Activated CD4-positive, alpha-beta T cell treated with anti-CD3 and anti-CD28 coated beads, Interleukin-2, amount 50 U/mL, for 24 hours (primary cell): Measurements from ENCODE around the gene CLDN24.

Source experiments
- DNase-seq, 2 donors: peaks; one replicate each; pipeline ENCODE4 v3.0.0-alpha.2; 2020; ENCODE audit warnings: low read depth in 1 of 2, low spot score in 1 of 2

Gene CLDN24

GRCh38 chr4:183322326-183322725 lies at the start of gene CLDN24:
TSS of gene CLDN24 (minus strand) at chr4:183322426. CDS start at chr4:183322426, 0 bp downstream.
- DNase-seq, result no peak

GRCh38 chr4:183370786-183371185 lies 48.6 kb upstream of the CLDN24 start:
- DNase-seq, result no peak

- DNase-seq, result no peak
Observed at GRCh38 chr4:183369073-183369472, 46.8 kb upstream of the CLDN24 start.

- DNase-seq, result no peak
Observed at GRCh38 chr4:183366206-183366835, 44.1 kb upstream of the CLDN24 start.

GRCh38 chr4:183364025-183364424 lies 41.8 kb upstream of the CLDN24 start:
- DNase-seq, result no peak

- DNase-seq, result no peak
Observed at GRCh38 chr4:183362916-183363542, 40.8 kb upstream of the CLDN24 start.

- DNase-seq, result no peak
Observed at GRCh38 chr4:183362036-183362435, 39.8 kb upstream of the CLDN24 start.

- DNase-seq, result no peak
Observed at GRCh38 chr4:183360161-183360919, 38.1 kb upstream of the CLDN24 start.

- no peak for DNase-seq
Observed at GRCh38 chr4:183358215-183358755, 36.1 kb upstream of the CLDN24 start.

- no peak for DNase-seq
Observed at GRCh38 chr4:183356931-183357675, 34.9 kb upstream of the CLDN24 start.

GRCh38 chr4:183356173-183356830 lies 34.1 kb upstream of the CLDN24 start:
- no peak for DNase-seq

GRCh38 chr4:183355405-183355804 lies 33.2 kb upstream of the CLDN24 start:
- DNase-seq, result no peak

- DNase-seq, result no peak
Observed at GRCh38 chr4:183354219-183354618, 32.0 kb upstream of the CLDN24 start.

GRCh38 chr4:183353557-183353956 lies 31.3 kb upstream of the CLDN24 start:
- no peak for DNase-seq

GRCh38 chr4:183352546-183352945 lies 30.3 kb upstream of the CLDN24 start:
- no peak for DNase-seq

GRCh38 chr4:183350317-183351071 lies 28.3 kb upstream of the CLDN24 start:
- DNase-seq, result no peak

GRCh38 chr4:183349673-183350072 lies 27.4 kb upstream of the CLDN24 start:
- no peak for DNase-seq

- DNase-seq, result peak in 1 of 2 donors; percentile 11
Observed at GRCh38 chr4:183348706-183349659, 26.8 kb upstream of the CLDN24 start.

- DNase-seq, result no peak
Observed at GRCh38 chr4:183348136-183348535, 25.9 kb upstream of the CLDN24 start.
